Measurements from ENCODE around the gene SIAH3. TPM values are rescaled to one million over a fixed set of nuclear protein-coding genes. Genes with fewer than 3 reads are reported as not detected.

SIAH3 gene
- total and polyA plus RNA-seq, 10 of the 15 experiments (the other 5 are each of a cell fraction or from before 2014, with no cell fraction given) = not detected

DNA sequence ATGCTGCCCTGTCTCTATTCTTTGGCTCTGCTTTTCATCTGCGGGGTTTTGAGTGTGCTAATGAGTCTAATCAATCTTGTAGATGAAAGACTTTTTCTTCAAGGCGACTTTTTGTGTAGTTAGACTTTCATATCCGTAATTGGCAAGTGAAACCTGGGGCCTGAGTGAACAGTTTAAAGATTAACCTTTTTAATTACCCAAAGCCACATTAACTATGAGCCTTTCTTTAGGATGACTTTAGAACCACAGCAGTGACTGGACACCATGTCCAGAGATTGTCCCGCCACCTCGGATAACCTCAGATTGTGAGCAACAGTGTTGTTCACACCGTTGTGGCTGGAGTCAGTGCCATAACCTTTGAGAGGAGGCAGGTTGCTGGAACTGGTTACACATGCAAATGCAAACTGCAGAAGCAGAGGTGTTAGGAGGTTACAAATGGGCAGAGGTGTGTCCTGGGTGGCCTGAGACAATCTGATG is 58.7 kb downstream of the SIAH3 start (continued):
- TF ChIP-seq, protein P1, sequence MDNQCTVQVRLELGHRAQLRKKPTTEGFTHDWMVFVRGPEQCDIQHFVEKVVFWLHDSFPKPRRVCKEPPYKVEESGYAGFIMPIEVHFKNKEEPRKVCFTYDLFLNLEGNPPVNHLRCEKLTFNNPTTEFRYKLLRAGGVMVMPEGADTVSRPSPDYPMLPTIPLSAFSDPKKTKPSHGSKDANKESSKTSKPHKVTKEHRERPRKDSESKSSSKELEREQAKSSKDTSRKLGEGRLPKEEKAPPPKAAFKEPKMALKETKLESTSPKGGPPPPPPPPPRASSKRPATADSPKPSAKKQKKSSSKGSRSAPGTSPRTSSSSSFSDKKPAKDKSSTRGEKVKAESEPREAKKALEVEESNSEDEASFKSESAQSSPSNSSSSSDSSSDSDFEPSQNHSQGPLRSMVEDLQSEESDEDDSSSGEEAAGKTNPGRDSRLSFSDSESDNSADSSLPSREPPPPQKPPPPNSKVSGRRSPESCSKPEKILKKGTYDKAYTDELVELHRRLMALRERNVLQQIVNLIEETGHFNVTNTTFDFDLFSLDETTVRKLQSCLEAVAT (IDR thresholded peaks at IDR 0.05) = 0 out of 2 replicates have a peak, but pooled peaks have one; percentile 36
- peak; percentile 79 for TF ChIP-seq IKZF1 (conservative IDR thresholded peaks at IDR 0.05)
- TF ChIP-seq PBX3 (IDR thresholded peaks at IDR 0.05; ENCODE audit: insufficient replicate concordance, low read depth, low read length) = peak; percentile 39
- peak; percentile 58 for TF ChIP-seq GATAD2B (conservative IDR thresholded peaks at IDR 0.05; ENCODE audit: low read depth)
- TF ChIP-seq BACH1 (IDR thresholded peaks at IDR 0.05; ENCODE audit: borderline replicate concordance) = peak; percentile 51; the same call in 1 of the 2 replicates
- TF ChIP-seq ATF7 (IDR thresholded peaks at IDR 0.05; ENCODE audit: low read depth) = peak; percentile 79
- TF ChIP-seq EP300 (IDR thresholded peaks at IDR 0.05; ENCODE audit: borderline replicate concordance in 1 of 2, control insufficient read depth in 1 of 2, low read depth in 2 of 2, low read length in 2 of 2) = peak; percentile 66 to 77; a peak in 2 of 4 replicates
- no peak for TF ChIP-seq SMARCA5 (IDR thresholded peaks at IDR 0.05)
- TF ChIP-seq NR2F1 (conservative IDR thresholded peaks at IDR 0.05) = peak; percentile 84
- TF ChIP-seq FOS (IDR thresholded peaks at IDR 0.05; ENCODE audit: borderline replicate concordance, extremely low read depth, insufficient read length) = no peak
- no peak for TF ChIP-seq ZSCAN29 (IDR thresholded peaks at IDR 0.05)
- TF ChIP-seq BHLHE40 (IDR thresholded peaks at IDR 0.05; ENCODE audit: borderline replicate concordance in 1 of 2, low read depth in 2 of 2, low read length in 1 of 2) = peak in 1 of 2 experiments; percentile 38; a peak in 2 of 4 replicates

Data from GM12878 (cell line).